NK-92 (cell line): ENCODE results near the gene POGZ.

Experiments
- DNase-seq: peaks from one replicate; lab custom pipeline; 2025; ENCODE audit not compliant: unreplicated experiment; lab: John Stamatoyannopoulos, UW

POGZ gene

GRCh38 chr1:151377150-151377884 is 82.0 kb downstream of the POGZ start:
- DNase-seq: no peak

GRCh38 chr1:151373196-151373595 is 86.1 kb downstream of the POGZ start:
- DNase-seq: no peak

- no peak for DNase-seq
Measured at GRCh38 chr1:151372058-151372934, 87.0 kb downstream of the POGZ start, which contains the start of gene SELENBP1. TSS of gene SELENBP1 (minus strand) at chr1:151372705. CDS start at chr1:151372641, 64 bp downstream.

- no peak for DNase-seq
Measured at GRCh38 chr1:151371370-151372057, 87.8 kb downstream of the POGZ start.

- no peak for DNase-seq
Measured at GRCh38 chr1:151370211-151370911, 88.9 kb downstream of the POGZ start.

- no peak for DNase-seq
Measured at GRCh38 chr1:151369621-151370048, 89.7 kb downstream of the POGZ start.

- DNase-seq: no peak
Measured at GRCh38 chr1:151369302-151369610, 90.0 kb downstream of the POGZ start.

- DNase-seq: no peak
Measured at GRCh38 chr1:151368393-151369301, 90.6 kb downstream of the POGZ start.

- no peak for DNase-seq
Measured at GRCh38 chr1:151367658-151368392, 91.5 kb downstream of the POGZ start.

GRCh38 chr1:151364996-151365395 is 94.3 kb downstream of the POGZ start:
- no peak for DNase-seq

GRCh38 chr1:151362308-151363155 is 96.8 kb downstream of the POGZ start:
- no peak for DNase-seq

GRCh38 chr1:151361883-151362282 is 97.4 kb downstream of the POGZ start:
- DNase-seq: no peak

- no peak for DNase-seq
Measured at GRCh38 chr1:151356696-151357095, 102.6 kb downstream of the POGZ start.
